HG03457 (cell line): ENCODE data around the gene SLC26A8.
"Not testable (repeated sequence)": the region's sequence is repeated elsewhere in the genome, so short reads cannot be mapped to it uniquely, and the experiment has no call there.

Source experiments
- ATAC-seq: cut with Tn5 transposase; IDR thresholded peaks from one replicate; pipeline ENCODE4 v1.9.1; 2021; ENCODE audit warnings: moderate number of reproducible peaks; ENCODE audit not compliant: unreplicated experiment

The SLC26A8 gene

GRCh38 chr6:36053878-36054277 lies 29.4 kb upstream of the SLC26A8 start:
- ATAC-seq: no peak

GRCh38 chr6:36052097-36052496 lies 27.7 kb upstream of the SLC26A8 start:
- ATAC-seq: no peak

- no peak for ATAC-seq
These were observed 26.7 kb upstream of the SLC26A8 start for GRCh38 chr6:36050947-36051710.

GRCh38 chr6:36050305-36050704 lies 25.9 kb upstream of the SLC26A8 start:
- ATAC-seq: no peak

GRCh38 chr6:36049582-36049981 lies 25.1 kb upstream of the SLC26A8 start:
- no peak for ATAC-seq

- ATAC-seq: no peak
These were observed 18.3 kb upstream of the SLC26A8 start for GRCh38 chr6:36042618-36043260.

GRCh38 chr6:36040958-36041357 lies 16.5 kb upstream of the SLC26A8 start:
- no peak for ATAC-seq

- ATAC-seq: no peak
These were observed 14.7 kb upstream of the SLC26A8 start for GRCh38 chr6:36039112-36039511.

- ATAC-seq: no peak
These were observed 13.9 kb upstream of the SLC26A8 start for GRCh38 chr6:36038120-36038876.

GRCh38 chr6:36035225-36035624 lies 10.8 kb upstream of the SLC26A8 start:
- no peak for ATAC-seq

- no peak for ATAC-seq
These were observed 10.0 kb upstream of the SLC26A8 start for GRCh38 chr6:36034441-36034840.

GRCh38 chr6:36033935-36034334 lies 9.5 kb upstream of the SLC26A8 start:
- no peak for ATAC-seq

- not testable (repeated sequence) for ATAC-seq
These were observed 8.7 kb upstream of the SLC26A8 start for GRCh38 chr6:36033144-36033543.

- ATAC-seq: no peak
These were observed 7.8 kb upstream of the SLC26A8 start for GRCh38 chr6:36032261-36032660.

GRCh38 chr6:36029464-36029863 lies 5.0 kb upstream of the SLC26A8 start:
- no peak for ATAC-seq

GRCh38 chr6:36028877-36029324 lies 4.5 kb upstream of the SLC26A8 start:
- no peak for ATAC-seq

- peak; percentile 15 for ATAC-seq
These were observed 3.8 kb upstream of the SLC26A8 start for GRCh38 chr6:36028088-36028876.

GRCh38 chr6:36027501-36028087 lies 3.2 kb upstream of the SLC26A8 start, which contains the start of gene MAPK14:
TSS of gene MAPK14 (plus strand) at chr6:36027808. CDS start at chr6:36028158, 350 bp downstream.
- ATAC-seq: peak; percentile 79

GRCh38 chr6:36025932-36026327 lies 1.5 kb upstream of the SLC26A8 start:
- ATAC-seq: no peak

GRCh38 chr6:36025260-36025931 lies 955 bp upstream of the SLC26A8 start:
- no peak for ATAC-seq
